ENCODE measurements around the gene SFI1.
"Not testable (repeated sequence)": the region's sequence is repeated elsewhere in the genome, so short reads cannot be mapped to it uniquely, and the experiment has no call there.

The SFI1 gene

GRCh38 chr22:31544481-31545480, 48.4 kb downstream of the SFI1 start:
- no peak for DNase-seq

GRCh38 chr22:31550871-31551370, 54.6 kb downstream of the SFI1 start:
- DNase-seq = no peak

GRCh38 chr22:31556627-31557203, 60.4 kb downstream of the SFI1 start:
- DNase-seq = no peak

- not testable (repeated sequence) for DNase-seq
Measured at GRCh38 chr22:31558546-31558945, 62.2 kb downstream of the SFI1 start.

GRCh38 chr22:31561238-31561887, 65.0 kb downstream of the SFI1 start:
- DNase-seq = peak; percentile 60

- no peak for DNase-seq
Measured at GRCh38 chr22:31561970-31562369, 65.6 kb downstream of the SFI1 start.

- DNase-seq = no peak
Measured at GRCh38 chr22:31566484-31566883, 70.1 kb downstream of the SFI1 start.

GRCh38 chr22:31567196-31567595, 70.9 kb downstream of the SFI1 start:
- no peak for DNase-seq

GRCh38 chr22:31567702-31568101, 71.4 kb downstream of the SFI1 start:
- no peak for DNase-seq

GRCh38 chr22:31569126-31569525, 72.8 kb downstream of the SFI1 start:
- DNase-seq = no peak

GRCh38 chr22:31572939-31573338, 76.6 kb downstream of the SFI1 start:
- DNase-seq = no peak

GRCh38 chr22:31574055-31574670, 77.8 kb downstream of the SFI1 start:
- no peak for DNase-seq

GRCh38 chr22:31575190-31575589, 78.9 kb downstream of the SFI1 start:
- DNase-seq = no peak

- DNase-seq = no peak
Measured at GRCh38 chr22:31577711-31578110, 81.4 kb downstream of the SFI1 start.

- DNase-seq = no peak
Measured at GRCh38 chr22:31578171-31578570, 81.8 kb downstream of the SFI1 start.

GRCh38 chr22:31579835-31580242, 83.5 kb downstream of the SFI1 start:
- peak; percentile 68 for DNase-seq

- DNase-seq = no peak
Measured at GRCh38 chr22:31583861-31584485, 87.6 kb downstream of the SFI1 start.

- DNase-seq = no peak
Measured at GRCh38 chr22:31584804-31585160, 88.4 kb downstream of the SFI1 start.

GRCh38 chr22:31585161-31585859, 89.0 kb downstream of the SFI1 start:
- DNase-seq = no peak

GRCh38 chr22:31586137-31586920, 90.0 kb downstream of the SFI1 start:
- DNase-seq = no peak
